ENCODE data around the gene RTL10.

Gene RTL10

DNA sequence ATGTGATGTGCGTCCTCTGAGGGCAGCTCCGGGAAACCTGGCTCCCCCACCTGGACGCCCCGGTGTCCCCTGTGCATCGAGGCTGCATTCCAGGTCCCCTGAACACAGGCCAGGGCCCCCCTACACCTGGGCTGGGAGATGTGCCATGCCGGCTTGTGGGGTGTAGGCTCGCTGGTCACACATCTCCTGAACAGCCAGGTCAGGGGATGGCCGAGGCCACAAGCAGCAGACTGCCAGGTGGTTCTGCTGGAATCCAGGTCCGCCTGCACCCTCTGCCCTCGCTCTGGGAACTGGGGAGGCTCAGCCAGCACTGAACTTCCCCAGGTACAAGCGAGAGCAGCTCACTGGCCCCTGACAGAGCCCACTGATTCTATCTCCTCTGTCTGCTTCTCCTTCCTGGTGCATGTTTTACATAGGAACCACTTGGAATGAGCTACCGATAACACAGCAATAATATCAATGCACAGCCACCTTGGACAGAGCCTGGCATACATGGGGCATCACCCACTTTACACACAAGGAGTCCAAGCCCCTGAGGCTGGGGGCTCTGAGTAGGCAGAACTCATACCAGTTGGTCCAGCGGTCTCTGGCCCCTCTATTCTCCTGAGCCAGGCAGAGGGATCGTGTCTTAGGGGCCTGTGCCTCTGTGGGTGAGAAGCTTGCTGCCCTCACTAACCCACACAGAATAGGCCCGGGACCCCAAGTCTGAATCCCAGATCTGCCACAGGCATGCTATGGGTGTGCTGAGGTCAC lies 47.3 kb downstream of the RTL10 start:
- DNase-seq, result no peak

GRCh38 chr22:19806213-19807160 lies 48.2 kb downstream of the RTL10 start:
- no peak for DNase-seq

DNA sequence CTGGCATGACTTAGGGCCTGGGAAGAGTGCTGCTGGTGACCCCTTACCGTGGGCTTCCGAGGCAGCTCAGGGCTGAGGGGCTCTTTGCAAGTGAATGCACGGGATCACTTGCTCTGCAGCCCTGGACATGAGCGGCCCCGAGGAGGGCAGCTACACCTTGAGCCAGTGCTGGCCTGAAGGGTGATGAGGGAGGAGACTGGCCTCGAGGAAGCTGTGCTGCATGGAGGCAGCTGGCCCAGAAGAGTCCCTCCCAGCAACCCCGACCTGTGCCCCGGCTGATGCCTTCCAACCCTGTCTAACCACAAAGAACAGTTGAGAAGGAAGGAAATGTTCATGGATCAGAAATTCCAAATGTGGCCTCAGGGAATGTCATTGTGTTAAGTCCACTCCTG lies 48.9 kb downstream of the RTL10 start:
- DNase-seq, result no peak

Measured in suppressor macrophage treated with lipopolysaccharide for 1 hour (primary cell).